ENCODE data around the gene LDLRAP1.

DNA sequence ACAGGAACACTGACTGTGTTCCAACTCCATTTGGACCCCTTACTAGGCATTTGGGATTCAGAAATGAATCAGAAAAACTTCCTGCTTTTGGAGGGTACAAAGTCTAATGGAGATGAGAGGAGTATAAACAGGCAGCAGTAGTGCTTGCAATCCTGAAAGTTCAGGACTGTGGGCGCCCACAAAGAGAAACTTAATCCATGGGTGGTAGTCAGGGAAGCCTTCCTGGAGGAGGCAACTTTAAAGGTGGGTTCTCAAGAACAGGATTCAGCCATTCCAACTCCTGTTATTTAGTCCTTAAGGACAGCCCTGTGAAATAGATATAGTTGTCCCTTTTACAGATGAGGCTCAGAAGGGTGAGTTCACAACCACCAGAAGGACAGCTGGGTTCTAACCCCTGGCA, 2.0 kb upstream of the LDLRAP1 start:
- no peak for TF ChIP-seq CTCF (IDR thresholded peaks at IDR 0.05)
- TF ChIP-seq POLR2A (IDR thresholded peaks at IDR 0.05; ENCODE audit: low read depth), result no peak
- no peak for TF ChIP-seq EP300 (IDR thresholded peaks at IDR 0.05)
- TF ChIP-seq POLR2AphosphoS5 (IDR thresholded peaks at IDR 0.05), result no peak
